ENCODE data around the gene PSMD13.

Gene PSMD13

DNA sequence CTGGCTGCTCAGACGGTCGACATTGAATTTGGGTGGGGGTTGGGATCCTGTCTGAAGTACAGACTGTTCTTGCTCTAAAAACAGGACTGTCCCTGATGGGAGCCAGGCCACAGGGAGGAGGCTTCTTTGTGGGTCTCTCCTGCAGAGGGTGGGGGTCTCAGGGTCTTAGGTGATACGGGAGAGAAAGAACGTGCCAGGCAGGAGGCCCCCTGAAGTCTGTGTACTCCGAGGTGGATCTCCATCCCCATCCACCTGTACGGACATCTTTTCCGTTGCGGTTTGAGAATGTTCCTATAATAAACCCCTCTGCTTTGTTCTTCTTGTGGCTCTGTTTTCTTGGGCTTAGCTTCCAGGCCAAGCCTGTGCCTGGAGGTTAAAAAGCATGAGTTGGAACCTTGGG, 15.9 kb downstream of the PSMD13 start:
- peak; percentile 20 for DNase-seq

DNA sequence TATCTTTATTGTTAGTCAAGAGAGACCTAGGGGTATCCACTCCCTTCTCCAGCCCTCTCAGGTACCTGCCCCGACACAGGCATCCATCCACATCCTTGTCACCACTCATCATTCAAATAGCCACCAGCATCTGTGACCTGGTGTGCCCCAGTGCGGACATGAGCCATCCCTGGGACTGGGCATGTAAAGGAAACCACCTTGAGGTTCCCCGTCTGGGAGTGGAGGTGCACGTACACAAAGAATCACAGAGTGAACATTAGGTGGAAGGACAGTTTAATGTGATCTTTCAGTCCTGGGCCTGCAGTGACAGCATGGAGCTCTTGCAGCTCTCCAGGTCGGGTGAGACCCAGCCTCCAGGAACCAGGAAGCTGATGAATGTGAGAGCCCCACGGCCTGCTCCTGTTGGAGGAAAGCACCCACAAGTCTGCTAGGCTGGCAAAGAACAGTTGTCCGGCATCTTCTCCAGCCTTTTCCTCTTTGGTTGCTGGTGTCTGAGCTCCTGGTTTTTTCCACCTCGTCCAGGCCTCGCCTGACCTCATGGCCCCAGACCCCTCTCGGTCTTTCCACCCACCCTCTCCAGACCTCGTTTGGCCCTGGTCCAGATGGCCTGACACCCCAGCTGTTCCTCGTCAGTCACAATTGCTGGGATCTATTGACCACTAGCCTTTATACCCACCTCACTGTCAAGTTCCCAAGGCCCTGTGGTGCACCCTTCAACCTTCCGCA, 16.5 kb downstream of the PSMD13 start:
- DNase-seq: peak; percentile 20

DNA sequence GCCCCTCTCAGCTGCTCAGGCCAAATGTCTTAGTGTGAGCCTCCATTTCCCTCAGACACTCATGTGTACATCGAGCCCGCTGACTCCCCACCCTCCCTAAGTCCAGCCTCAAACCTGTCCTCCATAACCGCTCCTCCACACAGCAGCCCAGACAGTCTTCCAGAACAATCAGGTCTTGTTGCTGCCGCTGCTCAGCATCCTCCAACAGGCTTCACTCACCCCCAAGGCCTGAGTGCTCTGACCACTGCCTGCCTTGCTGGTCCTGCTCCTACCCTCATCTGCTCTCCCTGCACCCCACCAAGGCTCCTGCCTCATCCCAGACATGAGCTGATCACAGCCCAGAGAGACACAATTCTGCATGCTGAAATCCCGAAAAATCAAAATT, 17.1 kb downstream of the PSMD13 start:
- peak; percentile 16 for DNase-seq

DNA sequence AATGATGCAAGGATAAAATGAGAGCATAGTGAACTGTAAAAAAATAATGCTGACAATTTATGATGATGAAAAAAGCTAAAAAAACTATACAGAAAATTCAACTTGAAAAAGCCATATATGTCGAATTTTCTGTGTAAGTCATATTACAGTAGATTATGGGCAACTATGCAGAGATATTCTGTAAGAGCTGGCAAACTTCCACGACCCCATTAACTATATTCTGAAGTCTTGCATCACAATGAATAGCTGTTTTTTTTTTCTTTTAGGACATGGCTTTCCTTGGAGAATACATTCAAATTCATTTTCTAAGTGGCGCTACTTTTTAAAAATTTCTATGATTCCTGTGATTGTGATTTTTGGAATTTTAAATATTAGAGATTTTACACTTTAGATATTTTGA, 18.4 kb downstream of the PSMD13 start:
- DNase-seq: no peak

DNA sequence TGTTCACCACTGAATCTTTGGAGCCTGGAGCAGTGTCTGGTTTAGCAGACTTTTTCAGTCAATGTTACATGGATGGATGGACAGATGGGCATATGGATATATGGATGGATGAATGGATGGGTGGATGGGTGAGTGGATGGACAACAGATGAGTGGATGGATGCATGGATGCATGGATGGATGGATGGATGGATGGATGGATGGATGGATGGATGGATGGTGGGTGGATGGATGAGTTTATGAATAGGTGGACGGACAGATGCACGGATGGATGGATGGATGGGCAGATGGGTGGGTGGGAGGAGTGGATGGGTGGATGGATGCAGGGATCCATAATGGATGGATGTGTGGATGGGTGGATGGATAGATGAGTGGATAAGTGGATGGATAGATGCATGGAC, 19.0 kb downstream of the PSMD13 start:
- DNase-seq: peak; percentile 1

DNA sequence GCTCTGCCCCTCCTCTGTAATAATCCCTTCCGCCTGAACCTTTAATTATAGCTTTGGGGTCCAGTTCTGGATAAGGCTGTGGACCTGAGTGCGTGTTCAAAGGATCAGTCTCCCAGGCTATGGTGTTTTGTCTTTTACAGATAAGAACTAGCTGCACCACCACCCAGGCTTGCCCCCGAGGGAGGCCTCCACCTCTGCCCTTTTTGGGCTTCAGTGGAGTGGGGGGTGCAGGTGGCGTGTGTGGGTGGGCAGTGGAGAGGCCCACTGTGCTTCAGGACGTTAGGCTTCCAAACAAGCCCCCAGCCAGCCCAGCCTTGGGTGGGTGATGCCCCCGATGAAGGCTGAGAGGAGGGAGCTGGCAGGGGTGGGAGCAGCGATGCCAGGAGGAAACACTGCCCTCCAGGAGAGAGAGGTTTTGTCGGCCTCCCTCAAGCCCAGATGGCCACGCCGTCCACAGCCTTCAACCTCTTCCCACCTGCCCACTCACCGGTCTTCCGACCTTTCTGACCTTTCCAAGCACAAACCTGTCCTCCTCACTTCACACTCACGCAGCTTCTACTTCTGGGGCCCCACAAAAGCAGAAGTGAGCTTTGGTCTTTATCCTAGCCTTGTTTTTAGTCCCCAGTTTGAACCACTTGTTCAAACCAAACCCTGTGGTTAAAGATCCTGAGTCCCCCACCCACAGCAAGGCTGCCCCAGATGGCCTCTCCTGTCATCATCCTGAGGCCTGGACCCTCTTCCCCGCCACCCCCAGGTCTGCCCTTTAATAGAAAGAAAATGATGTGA, 20.4 kb downstream of the PSMD13 start:
- peak; percentile 18 for DNase-seq

DNA sequence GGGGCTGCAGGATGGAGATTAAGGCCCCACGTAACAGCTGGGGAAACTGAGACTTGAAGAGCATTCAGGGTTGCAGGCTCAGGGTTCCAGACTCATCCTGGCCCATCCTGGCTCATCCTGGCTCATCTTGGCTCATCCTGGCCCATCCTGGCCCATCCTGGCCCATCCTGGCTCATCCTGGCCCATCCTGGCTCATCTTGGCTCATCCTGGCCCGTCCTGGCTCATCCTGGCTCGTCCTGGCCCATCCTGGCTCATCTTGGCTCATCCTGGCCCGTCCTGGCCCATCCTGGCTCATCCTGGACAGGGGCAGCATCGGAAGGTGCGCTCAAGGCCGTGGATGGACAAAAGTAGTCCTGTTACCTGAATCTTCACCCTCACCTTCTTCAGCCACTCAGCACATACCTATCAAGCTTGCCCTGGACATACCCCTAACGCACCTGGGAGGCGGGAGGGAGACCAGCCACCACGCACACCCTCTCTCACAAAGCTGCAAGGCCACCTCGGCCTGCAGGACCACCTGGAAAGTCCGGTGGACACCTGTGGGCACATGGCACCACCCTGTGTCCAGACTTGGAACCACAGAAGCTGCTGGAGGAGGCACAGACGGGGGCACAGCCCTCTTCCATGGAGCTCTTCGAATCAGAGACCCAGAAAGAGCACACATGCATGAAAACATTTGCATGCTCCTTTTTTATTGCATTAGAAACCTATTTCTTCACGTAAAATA, 21.2 kb downstream of the PSMD13 start:
- DNase-seq: peak; percentile 26

DNA sequence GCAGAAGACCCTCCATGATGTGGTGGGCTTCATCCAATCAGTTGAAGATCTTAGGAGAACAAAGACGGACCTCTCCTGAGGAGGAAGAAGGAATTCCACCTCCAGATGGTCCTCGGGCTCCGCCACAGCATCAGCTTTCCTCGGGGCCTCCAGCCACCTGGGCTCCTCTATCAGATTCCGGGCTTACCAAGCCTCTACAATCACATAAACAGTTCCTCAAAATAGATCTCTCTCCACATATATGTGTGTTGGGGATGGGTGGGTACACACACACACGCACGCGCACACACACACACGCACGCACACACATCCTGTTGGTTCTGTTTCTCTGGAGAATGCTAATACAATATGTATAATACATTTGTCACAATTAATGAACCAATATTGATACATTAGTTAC, 22.6 kb downstream of the PSMD13 start:
- no peak for DNase-seq

DNA sequence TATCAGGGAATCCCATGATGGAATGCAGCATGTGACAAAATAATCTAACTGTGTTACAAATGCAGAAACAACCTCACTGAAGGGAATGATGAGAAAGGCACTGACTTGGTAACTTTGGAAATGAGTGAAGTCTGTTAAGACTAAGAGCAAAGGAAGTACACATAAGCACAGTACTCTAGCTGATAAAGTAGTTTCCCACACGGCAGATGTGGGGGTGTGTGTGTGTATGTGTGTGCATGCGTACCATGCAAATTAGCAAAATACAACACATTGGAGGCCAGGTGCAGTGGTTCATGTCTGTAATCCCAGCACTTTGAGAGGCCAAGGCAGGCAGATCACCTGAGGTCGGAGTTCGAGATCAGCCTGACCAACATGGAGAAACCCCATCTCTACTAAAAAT, 24.8 kb downstream of the PSMD13 start:
- DNase-seq: no peak

DNA sequence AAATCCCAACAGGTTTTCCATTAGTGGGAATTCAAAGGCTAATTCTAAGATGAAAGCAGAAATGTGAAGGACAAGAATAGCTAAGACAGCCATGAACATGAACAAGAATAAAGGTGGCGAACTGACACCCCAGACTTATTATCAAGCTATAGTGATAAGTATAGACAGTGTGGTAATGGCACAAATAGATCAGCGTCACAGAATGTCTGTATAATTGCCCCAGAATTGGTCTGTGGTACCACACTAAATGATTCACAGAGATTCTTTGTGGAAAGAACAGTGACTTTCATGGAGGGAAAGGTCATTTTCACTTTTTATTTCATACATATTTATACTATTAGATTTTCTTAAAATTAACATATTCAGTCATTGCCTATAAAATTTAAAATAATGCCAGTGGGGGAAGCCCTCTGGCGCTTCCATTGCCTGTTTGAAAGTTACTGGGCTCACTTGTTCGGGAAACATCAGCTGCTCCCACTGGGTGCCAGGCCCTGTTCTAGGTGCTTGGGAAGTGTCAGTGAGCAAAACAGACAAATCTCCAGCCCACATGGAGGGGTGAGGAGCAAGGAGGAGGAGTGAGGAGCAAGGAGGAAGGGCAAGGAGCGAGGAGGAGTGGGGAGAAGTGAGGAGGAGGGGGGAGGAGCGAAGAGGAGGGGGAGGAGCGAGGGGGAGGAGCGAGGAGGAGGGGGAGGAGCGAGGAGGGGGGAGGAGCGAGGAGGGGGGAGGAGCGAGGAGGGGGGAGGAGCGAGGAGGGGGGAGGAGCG, 30.1 kb downstream of the PSMD13 start:
- DNase-seq: no peak

DNA sequence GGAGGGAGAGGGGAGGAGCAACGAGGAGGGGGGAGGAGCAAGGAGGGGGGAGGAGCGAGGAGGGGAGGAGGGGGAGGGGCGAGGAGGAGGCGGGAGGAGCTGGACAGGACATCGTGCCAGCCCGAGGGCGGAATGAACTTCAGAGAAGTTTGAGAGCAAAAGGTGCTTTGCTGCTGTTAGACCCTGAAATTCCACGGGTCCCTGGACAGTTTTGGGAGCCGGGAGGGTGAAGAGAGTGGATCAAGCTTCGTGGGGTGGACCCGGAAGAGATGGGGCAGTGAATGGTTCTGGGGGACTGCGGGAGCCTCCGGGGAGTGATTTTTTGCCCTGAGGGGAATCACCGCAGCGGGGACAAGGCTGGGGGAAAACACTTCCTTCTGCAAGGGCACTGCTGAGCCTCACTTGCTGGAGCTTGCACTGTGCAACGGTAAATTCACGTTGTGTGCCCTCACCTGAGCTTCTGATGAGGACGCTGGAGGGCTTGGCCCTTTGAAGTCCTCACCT, 30.8 kb downstream of the PSMD13 start:
- peak; percentile 76 for DNase-seq

DNA sequence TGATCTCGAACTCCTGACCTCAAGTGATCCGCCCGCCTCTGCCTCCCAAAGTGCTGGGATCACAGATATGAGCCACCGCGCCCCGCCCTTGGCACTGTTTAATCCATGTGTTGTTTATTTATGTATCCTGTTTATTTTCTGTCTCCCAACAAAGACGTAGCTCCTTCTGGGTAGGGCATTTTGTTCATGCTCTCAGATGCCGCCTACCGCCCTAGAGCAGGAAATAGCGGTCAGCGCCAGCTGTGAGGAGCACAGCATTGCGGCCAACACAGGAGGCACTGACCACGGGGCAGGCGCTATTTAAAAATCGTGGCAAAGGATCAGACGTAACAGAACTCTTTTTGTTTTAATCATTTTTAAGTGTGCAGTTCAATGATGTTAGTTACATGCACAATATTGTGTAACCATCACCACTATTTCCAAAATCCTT, 32.0 kb downstream of the PSMD13 start:
- DNase-seq: peak; percentile 65

DNA sequence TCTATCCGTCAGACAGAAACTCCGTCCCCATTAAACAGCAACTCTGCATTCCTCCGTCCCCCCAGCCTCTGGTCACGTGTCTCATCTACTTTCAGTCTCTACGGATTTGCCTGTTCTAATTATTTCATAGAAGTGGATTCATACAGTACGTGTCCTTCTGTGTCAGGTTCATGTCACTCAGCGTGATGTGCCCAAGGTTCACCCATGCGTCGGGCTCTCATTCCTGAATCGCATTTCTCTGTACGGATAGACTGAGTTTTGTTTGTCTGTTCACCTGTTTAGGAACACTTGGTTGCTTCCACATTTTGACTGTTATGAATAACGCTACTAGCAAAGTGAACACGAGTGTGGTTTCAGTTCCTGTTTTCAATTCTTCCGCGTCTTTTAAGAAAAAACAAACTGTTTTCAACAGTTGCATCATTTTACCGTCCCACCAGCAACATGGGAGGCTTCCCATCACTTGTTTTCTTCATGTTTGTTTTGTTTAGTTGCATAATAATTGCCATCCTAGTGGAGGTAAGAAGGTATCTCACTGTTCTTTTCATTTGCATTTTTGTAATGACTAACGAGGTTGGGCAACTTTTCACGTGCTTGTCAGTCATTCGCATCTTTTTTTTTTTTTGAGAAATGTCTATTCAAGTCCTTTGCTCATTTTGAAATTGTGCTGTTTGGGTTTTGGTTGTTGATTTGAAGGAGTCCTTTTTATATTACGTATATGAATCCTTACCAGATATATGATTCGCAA, 32.5 kb downstream of the PSMD13 start:
- peak; percentile 63 for DNase-seq

DNA sequence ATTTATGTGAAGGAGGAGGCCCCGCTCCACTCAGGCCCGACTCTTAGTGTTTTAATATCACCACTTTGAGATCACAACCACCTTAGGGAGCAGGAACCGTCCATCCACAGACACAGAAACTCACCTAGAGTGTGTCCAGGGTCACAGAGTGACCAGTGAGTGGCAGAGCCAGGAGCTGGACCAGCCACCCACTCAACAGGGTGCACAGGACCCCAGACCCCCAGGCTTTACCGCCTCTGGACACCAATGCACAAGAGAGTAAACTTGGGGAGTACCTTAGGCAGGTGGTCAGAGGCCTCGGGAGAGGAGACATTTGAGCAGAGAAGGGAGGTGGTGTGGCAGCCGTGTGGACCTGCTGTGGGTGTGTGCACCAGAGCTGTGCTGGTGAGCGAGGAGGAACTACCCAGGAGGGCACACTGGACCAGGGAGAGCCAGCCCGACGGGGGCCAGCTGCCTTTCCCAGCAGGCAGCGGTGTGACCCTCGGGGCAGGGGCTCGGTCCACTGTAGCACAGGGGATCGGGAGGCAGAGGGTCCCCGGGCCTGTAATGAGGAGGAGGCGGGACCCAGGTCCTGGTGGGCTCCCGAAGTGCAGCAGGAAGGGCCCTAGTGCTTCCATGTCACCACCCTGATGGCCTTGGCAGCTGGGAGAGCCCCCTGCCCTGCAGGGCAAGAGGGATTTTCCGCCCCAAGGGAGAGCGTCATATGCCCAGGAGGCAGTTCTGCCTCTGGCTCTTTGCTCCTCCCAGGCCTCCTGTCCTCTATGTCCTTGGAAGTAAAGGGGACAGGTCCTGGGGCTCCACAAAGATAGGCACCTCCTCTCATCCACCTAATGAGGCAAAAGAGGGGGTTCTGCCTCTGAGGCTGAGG, 33.9 kb downstream of the PSMD13 start:
- peak; percentile 23 for DNase-seq

DNA sequence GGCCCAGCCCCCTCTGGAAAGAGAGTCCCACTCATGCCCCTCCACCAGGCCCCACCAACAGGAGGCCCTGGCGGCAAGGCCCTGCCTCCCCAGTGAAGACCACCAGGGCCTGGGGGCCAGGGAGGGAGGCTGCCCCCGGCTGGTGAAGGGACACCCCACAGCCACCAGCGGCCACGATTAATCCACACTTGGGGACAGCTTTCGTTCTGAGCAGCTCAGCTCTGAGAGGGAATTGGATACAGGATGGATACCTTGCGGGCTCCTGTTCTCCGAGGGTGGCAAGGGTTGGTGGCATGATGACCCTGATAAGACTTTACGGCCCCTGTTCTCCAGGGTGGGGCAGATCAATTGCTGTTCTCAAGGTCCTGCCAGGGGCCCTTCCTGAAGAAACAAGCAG, 34.5 kb downstream of the PSMD13 start:
- DNase-seq: no peak

DNA sequence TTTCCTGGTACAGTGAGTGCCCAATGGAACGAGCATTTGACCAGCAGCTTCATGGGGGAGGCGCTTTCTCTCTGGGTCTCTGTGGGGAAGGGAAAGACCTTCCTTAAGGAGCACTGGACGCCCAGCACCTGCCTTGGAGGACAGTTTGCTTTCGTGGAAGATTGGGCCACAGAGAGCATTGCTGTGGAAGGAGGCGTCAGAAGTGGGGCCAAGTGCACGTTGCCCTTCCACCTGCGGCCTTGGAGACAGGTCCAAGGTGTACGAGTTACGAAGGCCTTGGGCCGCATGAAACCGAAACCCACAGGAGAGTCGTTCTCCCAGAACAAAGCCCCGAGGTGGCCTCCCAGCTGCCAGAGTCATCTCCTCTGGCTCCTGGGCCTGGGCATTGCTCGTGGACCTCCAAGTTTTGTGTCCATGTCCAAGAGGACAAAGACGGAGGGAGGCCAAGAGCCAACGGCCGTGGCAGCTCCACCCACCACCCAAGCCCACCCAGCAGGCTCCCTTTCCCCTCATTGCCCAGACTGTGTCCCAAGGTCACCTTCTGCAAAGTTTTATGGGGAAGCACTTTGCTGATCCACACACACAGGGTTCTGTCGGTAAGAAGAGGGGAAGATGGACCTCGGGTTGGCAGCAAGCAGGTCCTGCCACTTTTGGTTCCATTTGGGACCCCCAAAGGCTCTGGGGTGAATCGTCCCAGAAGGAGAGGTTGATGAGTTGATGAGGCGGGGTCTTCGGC, 35.6 kb downstream of the PSMD13 start:
- peak; percentile 21 for DNase-seq

DNA sequence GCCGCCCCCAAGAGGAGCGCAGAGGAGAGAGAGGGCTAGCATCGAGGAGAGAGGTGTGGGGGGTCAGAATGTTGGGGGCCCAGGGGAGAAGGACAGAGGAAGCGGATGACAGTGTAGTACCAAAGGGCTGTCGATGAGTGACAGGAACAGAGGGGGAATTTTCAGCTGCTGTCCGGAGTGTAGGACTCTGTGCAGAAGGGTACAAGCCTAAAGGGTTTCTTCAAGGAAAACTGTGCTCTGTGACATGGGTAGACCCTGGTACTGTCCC, 36.1 kb downstream of the PSMD13 start:
- DNase-seq: peak; percentile 17

DNA sequence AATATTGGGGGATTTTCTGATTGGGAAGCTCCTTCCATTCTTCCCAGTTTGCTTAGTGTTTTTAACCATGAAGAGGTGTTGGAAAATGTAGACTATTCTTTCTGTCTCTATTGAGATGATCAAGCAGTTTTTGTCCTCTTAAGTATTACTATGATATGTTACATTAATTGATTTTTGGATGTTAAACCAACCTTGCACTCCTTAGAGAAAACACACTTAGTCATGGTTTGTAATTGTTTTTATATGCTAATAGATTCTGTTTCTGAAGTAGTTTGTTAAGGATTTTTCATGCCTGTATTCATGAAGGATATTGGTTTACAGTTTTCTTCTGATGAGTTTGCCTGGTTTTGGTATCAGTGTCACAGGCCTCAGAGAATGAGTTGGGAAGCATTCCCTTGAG, 39.4 kb downstream of the PSMD13 start:
- DNase-seq: no peak

DNA sequence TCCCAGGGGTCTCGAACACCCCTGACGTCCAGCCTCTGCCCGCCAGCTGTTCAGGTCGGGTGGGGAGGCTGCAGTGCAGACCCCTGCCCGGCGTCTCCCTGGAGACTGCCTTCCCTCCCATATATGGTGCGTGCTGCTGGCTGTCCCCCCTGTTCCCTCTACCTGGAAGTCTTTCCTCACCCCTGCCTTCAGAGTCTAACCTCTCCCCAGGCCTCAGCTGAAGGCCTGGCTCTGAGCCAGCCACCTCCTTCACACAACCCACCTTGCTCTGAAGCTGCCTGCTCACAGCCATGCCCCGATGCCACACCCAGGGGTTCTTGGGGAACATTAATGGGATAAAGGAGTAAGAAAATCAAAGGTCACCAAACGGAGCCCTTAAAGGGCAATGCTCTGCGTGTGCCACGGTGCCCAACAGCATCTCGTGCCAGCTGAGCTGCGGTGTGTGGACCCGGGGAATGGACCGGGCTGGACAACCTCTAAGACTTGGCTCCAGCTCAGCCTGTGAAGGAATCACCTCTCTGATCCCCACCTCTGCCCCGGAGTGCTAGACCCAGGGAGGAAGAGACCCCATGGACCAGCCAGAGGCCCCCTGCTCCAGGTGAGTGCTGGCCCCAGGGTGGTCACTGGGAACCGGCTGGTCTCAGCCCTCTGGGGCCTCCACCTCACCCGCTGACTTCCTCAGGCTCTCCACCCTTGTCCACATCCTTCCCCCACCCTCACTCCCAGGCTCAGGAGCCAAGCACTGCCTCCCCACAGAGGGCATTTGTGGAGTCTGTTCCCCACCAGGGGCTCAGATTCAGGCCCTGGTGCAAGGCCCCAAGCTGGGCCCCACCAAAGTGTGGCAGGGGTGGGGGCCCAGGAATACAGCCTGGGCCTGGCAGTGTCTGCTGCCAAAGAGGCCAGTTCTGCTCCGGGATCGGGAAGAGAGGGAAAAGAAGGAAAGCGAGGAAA, 41.5 kb downstream of the PSMD13 start, which contains the start of gene NLRP6:
Gene NLRP6, plus strand, starts transcription at position 407 of the 951 bp plus-strand sequence. Its CDS starts 163 bp downstream, at position 570.
- peak; percentile 39 for DNase-seq

Measured in stimulated activated CD8-positive, alpha-beta memory T cell treated with anti-CD3 and anti-CD28 coated beads, Interleukin-4, amount 100 ng/mL, for 48 hours (primary cell).